ENCODE data around the gene NUP153.

NUP153 gene

GRCh38 chr6:17677602-17678001 lies 29.1 kb downstream of the NUP153 start:
- Mint-ChIP-seq H3K4me3 (no peak overlapping the region), H3K9me3 (no peaks in the 10 kb centered on the region), H3K27me3 (ENCODE audit: low read depth) (no peaks in the 10 kb centered on the region), H3K4me1 (no peaks in the 10 kb centered on the region), H3K36me3 (ENCODE audit: low read depth) (peaks cover 76% of the 10 kb centered on the region), H3K27ac (no peak overlapping the region)
- TF ChIP-seq CTCF (IDR thresholded peaks at IDR 0.05; ENCODE audit: unreplicated experiment in 3 of 3) = no peak

GRCh38 chr6:17673543-17674254 lies 33.0 kb downstream of the NUP153 start:
- TF ChIP-seq CTCF (IDR thresholded peaks at IDR 0.05; ENCODE audit: unreplicated experiment in 3 of 3) = no peak
- Mint-ChIP-seq H3K27ac (no peak overlapping the region), H3K36me3 (ENCODE audit: low read depth) (peaks cover 78% of the 10 kb centered on the region), H3K27me3 (ENCODE audit: low read depth) (no peaks in the 10 kb centered on the region), H3K4me3 (no peak overlapping the region), H3K9me3 (peaks cover 5% of the 10 kb centered on the region), H3K4me1 (no peaks in the 10 kb centered on the region)

GRCh38 chr6:17672064-17672718 lies 34.5 kb downstream of the NUP153 start:
- no peaks in the 10 kb centered on the region for H3K27me3 Mint-ChIP-seq (ENCODE audit: low read depth)
- no peak overlapping the region for H3K27ac Mint-ChIP-seq
- peaks cover 5% of the 10 kb centered on the region for H3K9me3 Mint-ChIP-seq
- no peak for TF ChIP-seq CTCF (IDR thresholded peaks at IDR 0.05; ENCODE audit: unreplicated experiment in 3 of 3)
- peaks cover 79% of the 10 kb centered on the region for H3K36me3 Mint-ChIP-seq (ENCODE audit: low read depth)
- no peak overlapping the region for H3K4me3 Mint-ChIP-seq
- H3K4me1 Mint-ChIP-seq = no peaks in the 10 kb centered on the region

- Mint-ChIP-seq H3K36me3 (ENCODE audit: low read depth) (peaks cover 78% of the 10 kb centered on the region), H3K9me3 (peaks cover 5% of the 10 kb centered on the region), H3K4me1 (peaks cover 5% of the 10 kb centered on the region), H3K4me3 (no peak overlapping the region), H3K27me3 (ENCODE audit: low read depth) (no peaks in the 10 kb centered on the region), H3K27ac (peak overlapping the region in 2 of 3 experiments; percentile 21 to 71)
- TF ChIP-seq CTCF (IDR thresholded peaks at IDR 0.05; ENCODE audit: unreplicated experiment in 3 of 3) = no peak
Measured at GRCh38 chr6:17666646-17667045, 40.1 kb downstream of the NUP153 start.

- Mint-ChIP-seq H3K36me3 (ENCODE audit: low read depth) (peaks cover 75% of the 10 kb centered on the region), H3K4me1 (peaks cover 5% of the 10 kb centered on the region), H3K27ac (no peak overlapping the region), H3K9me3 (no peaks in the 10 kb centered on the region), H3K4me3 (no peak overlapping the region), H3K27me3 (ENCODE audit: low read depth) (no peaks in the 10 kb centered on the region)
- no peak for TF ChIP-seq CTCF (IDR thresholded peaks at IDR 0.05; ENCODE audit: unreplicated experiment in 3 of 3)
Measured at GRCh38 chr6:17665132-17665531, 41.6 kb downstream of the NUP153 start.

- TF ChIP-seq CTCF (IDR thresholded peaks at IDR 0.05; ENCODE audit: unreplicated experiment in 3 of 3) = no peak
- peaks cover 5% of the 10 kb centered on the region for H3K4me1 Mint-ChIP-seq
- no peak overlapping the region for H3K4me3 Mint-ChIP-seq
- H3K36me3 Mint-ChIP-seq (ENCODE audit: low read depth) = peaks cover 72% of the 10 kb centered on the region
- no peak overlapping the region for H3K27ac Mint-ChIP-seq
- no peaks in the 10 kb centered on the region for H3K9me3 Mint-ChIP-seq
- no peaks in the 10 kb centered on the region for H3K27me3 Mint-ChIP-seq (ENCODE audit: low read depth)
Measured at GRCh38 chr6:17663226-17663625, 43.5 kb downstream of the NUP153 start.
